ENCODE data around the gene MSH5. TPM values are rescaled to one million over a fixed set of nuclear protein-coding genes. Genes with fewer than 3 reads are reported as not detected.

MSH5 gene
- polyA plus RNA-seq (2011; rRNA removed) (36.5 and 42.6 TPM in 2 replicates), polyA plus RNA-seq (2017; fragmentation: RNase III; extraction: RNeasy Plus Mini Kit Qiagen cat#74134 plus additional on column Dnase treatment) (17.1 to 18.8 TPM (median 17.4 TPM) in 3 replicates), polyA minus RNA-seq (2011; rRNA and poly(A)+ RNA removed) (37.9 and 48.0 TPM in 2 replicates)
- polyA plus RNA-seq (2012; cell fraction: cytosol; rRNA removed), result 24.2 and 25.0 TPM in 2 replicates
- 194 and 283 TPM in 2 replicates for polyA plus RNA-seq (2012; cell fraction: nucleus; rRNA removed)

DNA sequence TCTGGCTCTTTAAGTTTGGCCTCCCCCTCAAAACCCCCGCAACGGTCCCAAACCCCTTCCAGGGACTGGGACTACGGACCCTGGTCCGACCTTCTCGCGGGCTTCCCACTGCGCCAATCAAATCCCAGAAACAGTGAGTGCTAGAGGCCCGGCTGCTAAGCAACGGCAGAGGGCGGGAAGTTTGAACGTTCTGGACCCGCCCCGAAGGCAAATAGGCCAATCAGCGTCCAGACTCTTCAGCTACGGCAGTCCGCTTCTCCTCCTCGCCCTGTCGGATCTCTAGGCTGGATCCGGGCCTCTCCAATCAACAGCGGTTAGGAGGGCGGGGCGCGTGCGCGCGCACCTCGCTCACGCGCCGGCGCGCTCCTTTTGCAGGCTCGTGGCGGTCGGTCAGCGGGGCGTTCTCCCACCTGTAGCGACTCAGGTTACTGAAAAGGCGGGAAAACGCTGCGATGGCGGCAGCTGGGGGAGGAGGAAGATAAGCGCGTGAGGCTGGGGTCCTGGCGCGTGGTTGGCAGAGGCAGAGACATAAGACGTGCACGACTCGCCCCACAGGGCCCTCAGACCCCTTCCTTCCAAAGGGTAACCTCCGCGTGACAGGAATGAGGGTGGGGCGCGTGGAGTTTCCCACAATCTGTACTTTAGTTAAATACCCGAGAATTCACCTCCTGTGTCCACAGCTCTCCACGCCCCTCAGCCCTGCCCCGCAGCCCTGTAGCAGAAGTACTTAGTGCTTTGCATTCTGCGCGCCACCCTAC is at the start of gene MSH5:
Gene MSH5, plus strand, starts transcription at position 367 of the 758 bp plus-strand sequence. CDS start 462 bp downstream, outside the sequence.
- POLR2A ChIA-PET, result interaction anchor here (0.6 to 1.3 kb wide), 5 partner anchors 10 to 75 kb away, joined by 3 to 5 read pairs (median 4); partner anchors contain the start of genes ABHD16A, HSPA1A and HSPA1L
- DNase-seq (ENCODE audit: low read depth in 1 of 2, low spot score in 1 of 2) (peak; percentile 92 to 99), ATAC-seq (peak; percentile 84 to 90), FAIRE-seq (no peak)
- Histone ChIP-seq H3K4me1 (peaks cover 42% of the 10 kb centered on the region), H3K27ac (peak within 1 kb of the TSS; percentile 94 to 99), H3K9me3 (no peaks in the 10 kb centered on the region), H3K4me2 (peak within 1 kb of the TSS; percentile 99), H3K4me3 (peak within 1 kb of the TSS; percentile 67)
- CTCF ChIA-PET, result interaction anchor here (0.7 to 4.5 kb wide), 9 partner anchors 10 to 78 kb away, joined by 3 to 30 read pairs (median 4); partner anchors contain the start of genes DDAH2 and VARS1
- under 1% methylated on average over 51 of the region's 58 CpGs for WGBS (ENCODE audit: missing lambda C conversion rate)
- no peak for TF ChIP-seq ZNF302 (CRISPR knock-in tag; IDR thresholded peaks at IDR 0.05)
- no peak for TF ChIP-seq ZSCAN20 (CRISPR knock-in tag; IDR thresholded peaks at IDR 0.05)
- no peak for TF ChIP-seq ZC3H11A (IDR thresholded peaks at IDR 0.05)
- TF ChIP-seq SMC3 (IDR thresholded peaks at IDR 0.05), result no peak
- TF ChIP-seq E2F6 (IDR thresholded peaks at IDR 0.05; ENCODE audit: borderline replicate concordance, low read depth), result peak; percentile 95
- TF ChIP-seq EHMT2 (IDR thresholded peaks at IDR 0.05; ENCODE audit: low read depth), result no peak
- TF ChIP-seq NFE2L2 (conservative IDR thresholded peaks at IDR 0.05; ENCODE audit: low read length), result no peak
- TF ChIP-seq NPAS2 (CRISPR knock-in tag; IDR thresholded peaks at IDR 0.05; ENCODE audit: borderline replicate concordance), result no peak
- peak; percentile 52 for TF ChIP-seq POLR2A (IDR thresholded peaks at IDR 0.05; ENCODE audit: low read length)
- no peak for TF ChIP-seq HOXB13 (CRISPR knock-in tag; IDR thresholded peaks at IDR 0.05; ENCODE audit: low read depth)
- no peak; the same call in 1 of the 2 replicates for TF ChIP-seq MYC (IDR thresholded peaks at IDR 0.05; ENCODE audit: borderline replicate concordance, low read length)
- TF ChIP-seq KDM5A (IDR thresholded peaks at IDR 0.05), result no peak
- no peak for TF ChIP-seq MAFK (IDR thresholded peaks at IDR 0.05; ENCODE audit: partially characterized antibody)
- TF ChIP-seq JUN (IDR thresholded peaks at IDR 0.05), result peak in 1 of 2 experiments; percentile 52; a peak in 1 of 5 replicates
- no peak for TF ChIP-seq HDAC2 (IDR thresholded peaks at IDR 0.05)
- no peak for TF ChIP-seq ZFP36 (IDR thresholded peaks at IDR 0.05; ENCODE audit: borderline replicate concordance, partially characterized antibody)
- no peak for TF ChIP-seq RARB (CRISPR knock-in tag; IDR thresholded peaks at IDR 0.05)
- 0 out of 2 replicates have a peak, but pooled peaks have one; percentile 32 for TF ChIP-seq TP53 (CRISPR knock-in tag; IDR thresholded peaks at IDR 0.05)
- TF ChIP-seq SREBF2 (IDR thresholded peaks at IDR 0.05), result no peak
- no peak for TF ChIP-seq RCOR1 (IDR thresholded peaks at IDR 0.05; ENCODE audit: low read depth, low read length)
- TF ChIP-seq REST (IDR thresholded peaks at IDR 0.05), result peak; percentile 74
- no peak for TF ChIP-seq CEBPB (IDR thresholded peaks at IDR 0.05)
- TF ChIP-seq JUNB (IDR thresholded peaks at IDR 0.05), result no peak
- TF ChIP-seq POLR2AphosphoS2 (conservative IDR thresholded peaks at IDR 0.05; ENCODE audit: low read length), result no peak
- TF ChIP-seq ELK1 (IDR thresholded peaks at IDR 0.05; ENCODE audit: low read depth, low read length), result no peak
- TF ChIP-seq HES2 (IDR thresholded peaks at IDR 0.05), result no peak
- TF ChIP-seq RNF2 (IDR thresholded peaks at IDR 0.05; ENCODE audit: borderline replicate concordance, low read depth), result no peak
- TF ChIP-seq RAD21 (conservative IDR thresholded peaks at IDR 0.05 in 1 of 2, IDR thresholded peaks at IDR 0.05 in 1 of 2), result no peak
- no peak for TF ChIP-seq NR3C1 (IDR thresholded peaks at IDR 0.05)
- no peak for TF ChIP-seq CHD4 (IDR thresholded peaks at IDR 0.05; ENCODE audit: borderline replicate concordance)
- TF ChIP-seq EP300 (IDR thresholded peaks at IDR 0.05), result no peak
- no peak for TF ChIP-seq TFCP2L1 (CRISPR knock-in tag; IDR thresholded peaks at IDR 0.05)
- no peak for TF ChIP-seq HOXA7 (CRISPR knock-in tag; IDR thresholded peaks at IDR 0.05)
- TF ChIP-seq, protein P1, sequence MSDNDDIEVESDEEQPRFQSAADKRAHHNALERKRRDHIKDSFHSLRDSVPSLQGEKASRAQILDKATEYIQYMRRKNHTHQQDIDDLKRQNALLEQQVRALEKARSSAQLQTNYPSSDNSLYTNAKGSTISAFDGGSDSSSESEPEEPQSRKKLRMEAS (IDR thresholded peaks at IDR 0.05), result peak; percentile 97
- peak; percentile 9; the same call in 1 of the 2 replicates for TF ChIP-seq USF2 (IDR thresholded peaks at IDR 0.05)

Measured in A549 (cell line).